ENCODE measurements around the gene HDAC9. TPM values are rescaled to one million over a fixed set of nuclear protein-coding genes. Genes with fewer than 3 reads are reported as not detected.
A peak's percentile ranks its signal among the peaks of the same experiment; 100 is the strongest.

Gene HDAC9
- total RNA-seq, 2 donors from 2014 or later = 1.5 to 4.0 TPM

DNA sequence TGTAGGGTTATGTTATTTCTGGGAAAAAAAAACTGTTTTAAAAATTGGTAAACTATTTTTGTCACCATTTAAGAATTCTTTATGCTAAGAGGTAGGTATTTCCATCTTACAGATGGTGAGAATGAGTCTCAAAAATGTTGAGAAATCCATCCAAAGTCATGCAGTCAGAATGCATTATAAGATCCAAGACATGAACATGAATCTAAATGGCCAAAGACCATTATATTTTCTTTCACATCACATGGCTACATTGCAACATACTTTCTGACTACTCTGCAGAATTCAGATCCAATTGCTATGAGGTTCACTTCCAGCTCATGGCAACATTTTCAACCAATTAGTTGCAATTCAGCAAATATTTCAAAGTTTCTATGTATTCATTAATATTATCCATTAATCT lies 440.7 kb downstream of the HDAC9 start:
- no peak for DNase-seq
- H3K9me3 ChIP-seq (ENCODE audit: control insufficient read depth, low read length) = no peaks in the 10 kb centered on the region
- peaks cover 27% of the 10 kb centered on the region for H3K4me1 Mint-ChIP-seq
- no peak overlapping the region for H3K4me3 ChIP-seq (ENCODE audit: low read length)
- no peak overlapping the region for H3K27ac ChIP-seq (ENCODE audit: low read depth, low read length)
- H3K9me3 Mint-ChIP-seq = no peaks in the 10 kb centered on the region
- H3K9ac ChIP-seq (ENCODE audit: extremely low read depth, low read length, poor library complexity, severe bottlenecking) = no peak overlapping the region
- peaks cover 4% of the 10 kb centered on the region for H3K4me1 ChIP-seq (ENCODE audit: control insufficient read depth, insufficient read depth, low read length)
- H3K36me3 ChIP-seq (ENCODE audit: control insufficient read depth, insufficient read depth, low read length) = no peaks in the 10 kb centered on the region
- no peaks in the 10 kb centered on the region for H3K27me3 ChIP-seq (ENCODE audit: control insufficient read depth, insufficient read depth, low read length, poor library complexity, severe bottlenecking)
- no peak overlapping the region for H3K4me3 Mint-ChIP-seq
- TF ChIP-seq, protein P1, sequence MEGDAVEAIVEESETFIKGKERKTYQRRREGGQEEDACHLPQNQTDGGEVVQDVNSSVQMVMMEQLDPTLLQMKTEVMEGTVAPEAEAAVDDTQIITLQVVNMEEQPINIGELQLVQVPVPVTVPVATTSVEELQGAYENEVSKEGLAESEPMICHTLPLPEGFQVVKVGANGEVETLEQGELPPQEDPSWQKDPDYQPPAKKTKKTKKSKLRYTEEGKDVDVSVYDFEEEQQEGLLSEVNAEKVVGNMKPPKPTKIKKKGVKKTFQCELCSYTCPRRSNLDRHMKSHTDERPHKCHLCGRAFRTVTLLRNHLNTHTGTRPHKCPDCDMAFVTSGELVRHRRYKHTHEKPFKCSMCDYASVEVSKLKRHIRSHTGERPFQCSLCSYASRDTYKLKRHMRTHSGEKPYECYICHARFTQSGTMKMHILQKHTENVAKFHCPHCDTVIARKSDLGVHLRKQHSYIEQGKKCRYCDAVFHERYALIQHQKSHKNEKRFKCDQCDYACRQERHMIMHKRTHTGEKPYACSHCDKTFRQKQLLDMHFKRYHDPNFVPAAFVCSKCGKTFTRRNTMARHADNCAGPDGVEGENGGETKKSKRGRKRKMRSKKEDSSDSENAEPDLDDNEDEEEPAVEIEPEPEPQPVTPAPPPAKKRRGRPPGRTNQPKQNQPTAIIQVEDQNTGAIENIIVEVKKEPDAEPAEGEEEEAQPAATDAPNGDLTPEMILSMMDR (conservative IDR thresholded peaks at IDR 0.05) = no peak
- H3K36me3 Mint-ChIP-seq (ENCODE audit: low read depth) = no peaks in the 10 kb centered on the region
- no peaks in the 10 kb centered on the region for H3K27me3 Mint-ChIP-seq (ENCODE audit: insufficient read depth)
- H3K27ac Mint-ChIP-seq = no peak overlapping the region

DNA sequence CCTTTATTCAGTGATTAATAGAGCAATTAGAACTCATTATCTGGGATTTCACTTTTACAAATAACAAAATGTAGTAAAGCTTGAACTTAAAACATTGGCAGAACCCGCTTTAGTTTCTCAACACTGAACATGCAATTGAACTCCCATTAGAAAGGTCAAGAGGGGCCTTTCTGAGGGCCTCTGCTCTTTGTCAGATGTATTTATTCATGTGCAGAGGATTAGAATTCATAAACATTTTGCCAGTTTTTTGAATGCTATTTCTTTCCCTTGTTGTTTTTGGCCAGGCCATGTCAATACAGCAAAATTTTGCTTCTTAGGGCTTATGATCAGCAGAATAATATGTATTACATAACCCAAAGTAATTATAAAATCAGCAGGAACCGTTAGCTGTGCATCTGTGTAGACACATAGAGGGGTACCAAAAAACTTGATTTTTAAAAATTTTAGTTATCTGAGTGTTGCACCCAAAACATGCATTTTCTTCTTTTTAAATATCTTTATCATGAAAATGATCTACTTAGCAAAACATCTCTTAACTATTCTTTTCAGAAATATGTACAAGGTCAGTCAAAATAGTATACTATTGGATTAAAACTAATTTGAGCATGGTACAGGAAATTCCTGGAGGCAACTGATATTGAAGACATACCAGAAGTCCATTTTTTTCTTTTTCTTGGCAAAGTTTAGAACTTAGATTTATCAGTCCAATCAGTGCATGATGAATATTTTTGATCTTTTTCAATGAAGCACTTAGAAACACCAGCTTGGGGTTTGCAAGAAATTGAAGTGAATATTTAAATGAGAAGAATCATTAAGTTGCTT lies 444.4 kb downstream of the HDAC9 start:
- Mint-ChIP-seq H3K27me3 (ENCODE audit: insufficient read depth) (no peaks in the 10 kb centered on the region), H3K4me3 (peak overlapping the region; percentile 12), H3K4me1 (peaks cover 51% of the 10 kb centered on the region), H3K36me3 (ENCODE audit: low read depth) (no peaks in the 10 kb centered on the region), H3K27ac (peak overlapping the region; percentile 12), H3K9me3 (no peaks in the 10 kb centered on the region)
- no peak for DNase-seq
- H3K9me3 ChIP-seq (ENCODE audit: control insufficient read depth, low read length) = no peaks in the 10 kb centered on the region
- H3K9ac ChIP-seq (ENCODE audit: extremely low read depth, low read length, poor library complexity, severe bottlenecking) = peak overlapping the region; percentile 51
- no peak overlapping the region for H3K4me3 ChIP-seq (ENCODE audit: low read length)
- H3K27ac ChIP-seq (ENCODE audit: low read depth, low read length) = no peak overlapping the region
- no peaks in the 10 kb centered on the region for H3K27me3 ChIP-seq (ENCODE audit: control insufficient read depth, insufficient read depth, low read length, poor library complexity, severe bottlenecking)
- H3K36me3 ChIP-seq (ENCODE audit: control insufficient read depth, insufficient read depth, low read length) = no peaks in the 10 kb centered on the region
- peaks cover 11% of the 10 kb centered on the region for H3K4me1 ChIP-seq (ENCODE audit: control insufficient read depth, insufficient read depth, low read length)
- WGBS, 2 experiments (ENCODE audit: insufficient coverage in 1 of 2, insufficient read length in 1 of 2) = 75% methylated on average over 2 of the region's 2 CpGs; no CpG with 5 or more reads in 1 of the 2 experiments
- TF ChIP-seq, protein P1 (conservative IDR thresholded peaks at IDR 0.05) = no peak

DNA sequence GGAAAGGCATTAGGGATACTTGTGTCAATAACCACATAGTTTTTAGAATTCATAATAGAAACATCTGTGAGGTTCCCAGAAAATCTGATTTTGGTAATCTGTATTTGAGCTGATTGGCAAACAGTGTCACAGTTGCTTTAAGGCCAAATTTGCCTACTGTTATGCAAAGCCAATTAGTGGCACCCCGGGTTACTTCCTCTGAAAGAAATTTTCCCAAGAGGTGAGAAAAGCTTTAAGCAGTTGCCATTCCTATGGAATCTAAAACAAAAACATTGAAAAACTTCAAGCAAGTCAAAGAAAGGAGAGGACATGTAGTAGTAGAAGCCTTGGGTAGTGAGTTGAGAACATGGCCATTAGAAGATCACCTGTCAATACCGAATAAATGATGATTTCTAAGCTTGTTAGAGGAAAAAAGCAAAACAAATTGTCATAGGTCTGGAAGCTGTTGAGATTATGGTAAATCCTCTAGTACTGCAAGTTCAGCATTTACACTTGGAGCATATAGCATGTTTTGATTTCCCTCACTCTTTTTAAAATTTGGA lies 445.1 kb downstream of the HDAC9 start:
- H3K4me3 Mint-ChIP-seq = peak overlapping the region; percentile 12
- peak overlapping the region; percentile 18 for H3K27ac ChIP-seq (ENCODE audit: low read depth, low read length)
- no peaks in the 10 kb centered on the region for H3K36me3 ChIP-seq (ENCODE audit: control insufficient read depth, insufficient read depth, low read length)
- no peaks in the 10 kb centered on the region for H3K9me3 Mint-ChIP-seq
- peak overlapping the region; percentile 12 for H3K27ac Mint-ChIP-seq
- WGBS, 2 experiments (ENCODE audit: insufficient coverage in 1 of 2, insufficient read length in 1 of 2) = 0 to 3% methylated on average over 2 of the region's 2 CpGs
- TF ChIP-seq, protein P1 (conservative IDR thresholded peaks at IDR 0.05) = no peak
- H3K4me1 ChIP-seq (ENCODE audit: control insufficient read depth, insufficient read depth, low read length) = peaks cover 11% of the 10 kb centered on the region
- H3K9me3 ChIP-seq (ENCODE audit: control insufficient read depth, low read length) = no peaks in the 10 kb centered on the region
- H3K4me3 ChIP-seq (ENCODE audit: low read length) = peak overlapping the region; percentile 41
- H3K27me3 Mint-ChIP-seq (ENCODE audit: insufficient read depth) = no peaks in the 10 kb centered on the region
- DNase-seq = peak; percentile 84
- peaks cover 51% of the 10 kb centered on the region for H3K4me1 Mint-ChIP-seq
- H3K36me3 Mint-ChIP-seq (ENCODE audit: low read depth) = no peaks in the 10 kb centered on the region
- H3K27me3 ChIP-seq (ENCODE audit: control insufficient read depth, insufficient read depth, low read length, poor library complexity, severe bottlenecking) = no peaks in the 10 kb centered on the region
- H3K9ac ChIP-seq (ENCODE audit: extremely low read depth, low read length, poor library complexity, severe bottlenecking) = peak overlapping the region; percentile 51
